ENCODE data around the gene C1orf74. TPM values are rescaled to one million over a fixed set of nuclear protein-coding genes. Genes with fewer than 3 reads are reported as not detected.
A peak's percentile ranks its signal among the peaks of the same experiment; 100 is the strongest.

The C1orf74 gene
- total RNA-seq (2022) (6.8 and 7.1 TPM in 2 replicates), Bru-seq, nascent RNA (percentile 84 among the genes with signal in this experiment), BruChase-seq, experiment 1, labeled RNA remaining after a 6-hour chase (percentile 83 among the genes with signal in this experiment), BruChase-seq, experiment 2, labeled RNA remaining after a 2-hour chase (percentile 91 among the genes with signal in this experiment)
- long read RNA-seq, full-length matches to known transcripts: 26 of 27 reads
- long read RNA-seq, partial matches to known transcripts: 0 of 27 reads
- long read RNA-seq, other reads (novel, unspliced or antisense): 1 of 27 reads

DNA sequence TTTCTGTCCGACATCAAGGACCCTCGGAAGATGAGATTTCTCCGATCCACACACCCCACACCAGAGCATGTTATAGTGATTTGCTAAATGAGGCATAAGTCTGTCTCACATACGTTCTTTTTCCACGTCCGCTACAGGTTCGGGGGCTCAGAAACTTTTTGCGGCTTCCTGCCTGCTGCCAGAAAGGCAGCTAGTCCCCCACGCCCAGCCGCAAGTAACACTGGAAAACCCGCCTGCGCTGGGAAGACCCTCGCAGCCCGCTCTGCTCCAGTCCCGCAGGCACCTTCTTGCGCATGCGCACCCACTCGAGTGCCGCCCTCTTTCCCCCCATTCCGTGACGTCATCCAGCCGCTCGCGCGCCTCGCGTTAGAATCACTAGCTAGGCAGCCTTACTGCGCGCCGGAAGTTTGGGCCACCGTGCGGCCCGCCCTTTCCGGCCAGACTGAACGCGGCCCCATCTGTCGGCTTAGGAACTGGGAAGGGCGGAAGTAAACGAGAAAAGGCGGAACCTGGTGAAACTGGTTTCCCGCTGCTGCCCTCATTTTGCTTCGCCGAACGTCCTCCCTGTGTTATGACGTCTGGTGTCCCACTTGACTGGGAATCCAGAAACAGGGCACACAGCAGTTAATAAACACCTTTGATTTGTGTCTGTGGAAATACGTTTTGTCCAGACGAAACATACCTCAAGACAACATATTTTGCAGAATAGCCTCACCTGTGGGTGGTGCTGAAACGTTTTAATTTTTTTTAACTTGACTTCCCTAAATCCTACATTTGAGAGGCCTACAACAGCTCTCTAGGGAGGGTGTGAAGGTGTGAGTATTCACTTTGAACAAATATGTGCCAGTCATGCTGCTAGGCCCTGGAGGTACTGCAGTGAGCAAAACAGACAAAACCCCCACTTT is at the start of gene C1orf74:
Gene C1orf74 (minus strand): TSS at position 295 of the 905 bp plus-strand sequence. CDS start 925 bp downstream, outside the sequence.
- ChIA-PET POLR2A (interaction anchor here (0.6 to 6.2 kb wide), 34 partner anchors 8 to 355 kb away, joined by 3 to 142 read pairs (median 6); partner anchors contain the start of genes IRF6 and UTP25), CTCF (interaction anchor here (0.6 to 7.1 kb wide), 15 partner anchors 10 to 225 kb away, joined by 3 to 70 read pairs (median 6); partner anchors contain the start of gene UTP25)
- H3K27ac Mint-ChIP-seq (ENCODE audit: low read depth, unreplicated experiment): peak within 1 kb of the TSS; percentile 96
- no peak for TF ChIP-seq CTCF (IDR thresholded peaks at IDR 0.05; ENCODE audit: unreplicated experiment)
- H3K4me3 Mint-ChIP-seq (ENCODE audit: unreplicated experiment): peak within 1 kb of the TSS; percentile 90
- H3K9me3 Mint-ChIP-seq (ENCODE audit: unreplicated experiment): no peaks in the 10 kb centered on the region
- DNase-seq (ENCODE audit: unreplicated experiment): peak; percentile 100
- H3K4me1 Mint-ChIP-seq (ENCODE audit: insufficient read depth, unreplicated experiment): peaks cover 22% of the 10 kb centered on the region
- BruUV-seq (replicated peaks): TSS peak; percentile 99
- H3K27me3 Mint-ChIP-seq (ENCODE audit: insufficient read depth, unreplicated experiment): no peaks in the 10 kb centered on the region
- H3K36me3 Mint-ChIP-seq (ENCODE audit: insufficient read depth, unreplicated experiment): peaks cover 67% of the 10 kb centered on the region
- intact Hi-C loops (cut with micrococcal nuclease): loop anchor here (1.0 to 2.0 kb wide), 2 partner anchors 36 to 38 kb away; no protein-coding TSS in a partner anchor

DNA sequence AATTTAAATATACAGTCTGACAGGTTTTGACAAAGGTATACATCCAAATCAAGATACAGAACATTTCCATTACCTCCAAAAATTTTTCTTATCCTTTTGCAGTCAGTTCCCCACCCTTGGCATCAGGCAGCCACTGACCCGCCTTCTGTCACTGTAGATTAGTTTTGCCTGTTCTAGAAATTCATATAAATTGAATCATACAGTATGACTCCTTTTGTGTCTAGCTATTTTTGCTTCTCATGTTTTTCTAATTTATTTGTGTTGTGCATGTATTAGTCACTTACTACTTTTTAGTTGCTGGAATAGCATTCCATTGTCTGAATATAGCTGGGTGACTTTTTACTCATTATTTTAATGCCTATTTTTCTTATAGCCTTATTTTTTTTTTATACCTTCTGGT is 47.3 kb upstream of the C1orf74 start:
- CTCF ChIA-PET: interaction anchor here (1.0 to 30.3 kb wide), 4 partner anchors 3 to 35 kb away, joined by 3 to 1144 read pairs (median 704); partner anchors contain the start of genes IRF6 and UTP25
- Mint-ChIP-seq H3K27ac (ENCODE audit: low read depth, unreplicated experiment) (no peak overlapping the region), H3K36me3 (ENCODE audit: insufficient read depth, unreplicated experiment) (peaks cover 69% of the 10 kb centered on the region), H3K27me3 (ENCODE audit: insufficient read depth, unreplicated experiment) (no peaks in the 10 kb centered on the region), H3K9me3 (ENCODE audit: unreplicated experiment) (peaks cover 7% of the 10 kb centered on the region), H3K4me3 (ENCODE audit: unreplicated experiment) (no peak overlapping the region), H3K4me1 (ENCODE audit: insufficient read depth, unreplicated experiment) (peaks cover 51% of the 10 kb centered on the region)
- no peak for DNase-seq (ENCODE audit: unreplicated experiment)
- intact Hi-C loops (cut with micrococcal nuclease): no loop called here
- no peak for TF ChIP-seq CTCF (IDR thresholded peaks at IDR 0.05; ENCODE audit: unreplicated experiment)
- no TSS peak for BruUV-seq (replicated peaks)
- POLR2A ChIA-PET: interaction anchor here (0.6 to 21.0 kb wide), 6 partner anchors 8 to 450 kb away, joined by 3 to 1382 read pairs (median 6); partner anchors contain the start of gene IRF6

GRCh38 chr1:209830722-209831121 is 46.4 kb upstream of the C1orf74 start:
- Mint-ChIP-seq H3K4me3 (ENCODE audit: unreplicated experiment) (no peak overlapping the region), H3K9me3 (ENCODE audit: unreplicated experiment) (peaks cover 7% of the 10 kb centered on the region), H3K27ac (ENCODE audit: low read depth, unreplicated experiment) (no peak overlapping the region), H3K4me1 (ENCODE audit: insufficient read depth, unreplicated experiment) (peaks cover 60% of the 10 kb centered on the region), H3K36me3 (ENCODE audit: insufficient read depth, unreplicated experiment) (peaks cover 60% of the 10 kb centered on the region), H3K27me3 (ENCODE audit: insufficient read depth, unreplicated experiment) (no peaks in the 10 kb centered on the region)
- ChIA-PET POLR2A (interaction anchor here (0.6 to 21.0 kb wide), 9 partner anchors 9 to 623 kb away, joined by 3 to 1382 read pairs (median 4); partner anchors contain the start of genes IRF6 and LAMB3), CTCF (interaction anchor here (0.6 to 30.3 kb wide), 6 partner anchors 2 to 1712 kb away, joined by 3 to 1144 read pairs (median 134); partner anchors contain the start of genes IRF6 and UTP25)
- TF ChIP-seq CTCF (IDR thresholded peaks at IDR 0.05; ENCODE audit: unreplicated experiment): no peak
- no TSS peak for BruUV-seq (replicated peaks)
- intact Hi-C loops (cut with micrococcal nuclease): no loop called here
- DNase-seq (ENCODE audit: unreplicated experiment): no peak
